H9 (cell line): ENCODE data around the gene CCDC192. TPM values are rescaled to one million over a fixed set of nuclear protein-coding genes. Genes with fewer than 3 reads are reported as not detected.

Experiments
- DNase-seq: peaks from one replicate; pipeline ENCODE4 v3.0.0-alpha.2; 2017
- H2AFZ ChIP-seq: one replicate; pipeline ENCODE4 v1.6.1; 2013; ENCODE audit warnings: mild to moderate bottlenecking, low read length, control low read depth, moderate library complexity
- H2AK5ac ChIP-seq: 2 replicates; pipeline ENCODE4 v1.6.1; 2013; ENCODE audit warnings: low read length, control low read depth, mixed read lengths; ENCODE audit not compliant: insufficient read length
- H2BK120ac ChIP-seq: one replicate; pipeline ENCODE4 v1.6.1; 2013; ENCODE audit warnings: low read depth, mild to moderate bottlenecking, low read length, control low read depth, inconsistent platforms; ENCODE audit not compliant: poor library complexity, severe bottlenecking
- H2BK12ac ChIP-seq: 2 replicates; pipeline ENCODE4 v1.6.1; 2013; ENCODE audit warnings: low read length, control low read depth, mixed read lengths, low read depth; ENCODE audit not compliant: insufficient read length
- H2BK15ac ChIP-seq: 2 replicates; pipeline ENCODE4 v1.6.1; 2013; ENCODE audit warnings: low read depth, low read length, control low read depth
- H2BK20ac ChIP-seq: one replicate; pipeline ENCODE4 v1.6.1; 2013; ENCODE audit warnings: low read depth, mild to moderate bottlenecking, low read length, control low read depth, inconsistent platforms; ENCODE audit not compliant: poor library complexity, severe bottlenecking
- H2BK5ac ChIP-seq: 2 replicates; pipeline ENCODE4 v1.6.1; 2013; ENCODE audit warnings: low read length, control low read depth, mixed read lengths; ENCODE audit not compliant: insufficient read length
- H3K14ac ChIP-seq: 2 replicates; pipeline ENCODE4 v1.6.1; 2013; ENCODE audit warnings: low read length, control low read depth; ENCODE audit not compliant: insufficient read depth
- H3K18ac ChIP-seq: 2 replicates; pipeline ENCODE4 v1.6.1; 2013; ENCODE audit warnings: low read depth, mild to moderate bottlenecking, mixed read lengths, low read length, control low read depth; ENCODE audit not compliant: insufficient read length
- H3K23ac ChIP-seq: 2 replicates; pipeline ENCODE4 v1.6.1; 2013; ENCODE audit warnings: low read length, control low read depth, mixed read lengths, low read depth; ENCODE audit not compliant: insufficient read length
- H3K23me2 ChIP-seq: 2 replicates; pipeline ENCODE4 v1.6.1; 2013; ENCODE audit warnings: low read depth, mild to moderate bottlenecking, mixed read lengths, low read length, control low read depth; ENCODE audit not compliant: insufficient read length, poor library complexity, severe bottlenecking
- H3K27ac ChIP-seq: 2 replicates; pipeline ENCODE4 v1.5.1; 2013; ENCODE audit warnings: low read length, control low read depth, mixed read lengths, low read depth; ENCODE audit not compliant: insufficient read length
- H3K27me3 ChIP-seq: 2 replicates; pipeline ENCODE4 v1.6.1; 2013; ENCODE audit warnings: low read length, control low read depth, inconsistent platforms; ENCODE audit not compliant: insufficient read depth
- H3K4ac ChIP-seq: 2 replicates; pipeline ENCODE4 v1.6.1; 2013; ENCODE audit warnings: low read depth, mild to moderate bottlenecking, control low read depth, inconsistent platforms, low read length, moderate library complexity
- H3K4me1 ChIP-seq: 2 replicates; pipeline ENCODE4 v1.6.1; 2013; ENCODE audit warnings: low read length, control low read depth, inconsistent platforms; ENCODE audit not compliant: insufficient read depth
- H3K4me2 ChIP-seq: 2 replicates; pipeline ENCODE4 v1.6.1; 2013; ENCODE audit warnings: low read length, control low read depth, mixed read lengths; ENCODE audit not compliant: insufficient read length, insufficient read depth
- H3K56ac ChIP-seq: 2 replicates; pipeline ENCODE4 v1.6.1; 2013; ENCODE audit warnings: low read depth, mild to moderate bottlenecking, mixed read lengths, low read length, control low read depth; ENCODE audit not compliant: insufficient read length
- H3K79me1 ChIP-seq: 2 replicates; pipeline ENCODE4 v1.6.1; 2013; ENCODE audit warnings: low read depth, mild to moderate bottlenecking, moderate library complexity, low read length, control low read depth, inconsistent platforms; ENCODE audit not compliant: insufficient read depth, poor library complexity, severe bottlenecking
- H3K79me2 ChIP-seq: 2 replicates; pipeline ENCODE4 v1.6.1; 2013; ENCODE audit warnings: low read length, control low read depth, inconsistent platforms; ENCODE audit not compliant: insufficient read depth
- H3K9ac ChIP-seq: 2 replicates; pipeline ENCODE4 v1.6.1; 2013; ENCODE audit warnings: low read length, control low read depth, mixed read lengths; ENCODE audit not compliant: insufficient read length; ENCODE audit errors: extremely low read depth
- H3K9me3 ChIP-seq: one replicate; pipeline ENCODE4 v1.6.1; 2013; ENCODE audit warnings: low read depth, low read length, inconsistent platforms; ENCODE audit not compliant: control insufficient read depth
- H3T11ph ChIP-seq: one replicate; pipeline ENCODE4 v1.6.1; 2013; ENCODE audit warnings: mild to moderate bottlenecking, low read length, control low read depth, inconsistent platforms
- H4K20me1 ChIP-seq: one replicate; pipeline ENCODE4 v1.6.1; 2013; ENCODE audit not compliant: control insufficient read depth, insufficient read length, insufficient read depth
- H4K5ac ChIP-seq: 2 replicates; pipeline ENCODE4 v1.6.1; 2013; ENCODE audit warnings: low read depth, mild to moderate bottlenecking, mixed read lengths, low read length, control low read depth; ENCODE audit not compliant: insufficient read length
- H4K8ac ChIP-seq: replicated peaks from 2 replicates; pipeline ENCODE4 v1.6.1; 2013; ENCODE audit warnings: low read length, control low read depth, mixed read lengths, low read depth; ENCODE audit not compliant: insufficient read length
- H4K91ac ChIP-seq: 2 replicates; pipeline ENCODE4 v1.6.1; 2013; ENCODE audit warnings: low read depth, mild to moderate bottlenecking, moderate library complexity, mixed read lengths, low read length, control low read depth; ENCODE audit not compliant: insufficient read length
- H3K27ac Mint-ChIP-seq, 3 experiments: 2 replicates in 2 of 3; 3 replicates in 1 of 3; pipeline ENCODE4 v1.8.0; 2020 to 2021; ENCODE audit warnings: mixed read lengths in 3 of 3, mild to moderate bottlenecking in 1 of 3, moderate library complexity in 1 of 3
- H3K27me3 Mint-ChIP-seq: 2 replicates; pipeline ENCODE4 v1.8.0; 2021; ENCODE audit warnings: low read depth, mild to moderate bottlenecking, moderate library complexity, mixed read lengths
- H3K36me3 Mint-ChIP-seq, 3 experiments: 2 replicates in 2 of 3; 3 replicates in 1 of 3; pipeline ENCODE4 v1.8.0; 2020 to 2021; ENCODE audit warnings: low read depth in 3 of 3, mixed read lengths in 3 of 3; ENCODE audit not compliant: insufficient read depth in 1 of 3
- H3K4me1 Mint-ChIP-seq, 2 experiments: 2 replicates each; pipeline ENCODE4 v1.8.0; 2020; ENCODE audit warnings: mixed read lengths in 2 of 2
- H3K4me3 Mint-ChIP-seq, 2 experiments: 2 replicates in 1 of 2; 3 replicates in 1 of 2; pipeline ENCODE4 v1.8.0; 2020 to 2021; ENCODE audit warnings: mild to moderate bottlenecking in 2 of 2, mixed read lengths in 2 of 2, moderate library complexity in 1 of 2
- H3K9me3 Mint-ChIP-seq, 2 experiments: 2 replicates in 1 of 2; 3 replicates in 1 of 2; pipeline ENCODE4 v1.8.0; 2020; ENCODE audit warnings: mild to moderate bottlenecking in 2 of 2, mixed read lengths in 2 of 2, moderate library complexity in 1 of 2
- WGBS: extraction: QIAGEN DNeasy Blood & Tissue Kit; methylation state at CpG from one replicate; pipeline ENCODE4 v1.1.7; 2013; ENCODE audit warnings: missing lambda C conversion rate, low lambda C conversion rate, mixed read lengths; ENCODE audit not compliant: insufficient read length; ENCODE audit errors: extremely low coverage; 5-methylcytosine and 5-hydroxymethylcytosine counted together
- total RNA-seq: library from RNA; stranded (reverse); gene quantifications from 2 replicates; pipeline ENCODE4 v1.2.1, GENCODE V29; 2021
- TF ChIP-seq, protein P1 (sequence below): fragments of 200-600 bp; sonication (generic); conservative IDR thresholded peaks from 3 replicates; pipeline ENCODE4 v1.8.0; 2021; ENCODE audit warnings: antibody characterized with exemption, mild to moderate bottlenecking

Gene CCDC192
- total RNA-seq, 1 experiment from 2014 or later, result not detected

DNA sequence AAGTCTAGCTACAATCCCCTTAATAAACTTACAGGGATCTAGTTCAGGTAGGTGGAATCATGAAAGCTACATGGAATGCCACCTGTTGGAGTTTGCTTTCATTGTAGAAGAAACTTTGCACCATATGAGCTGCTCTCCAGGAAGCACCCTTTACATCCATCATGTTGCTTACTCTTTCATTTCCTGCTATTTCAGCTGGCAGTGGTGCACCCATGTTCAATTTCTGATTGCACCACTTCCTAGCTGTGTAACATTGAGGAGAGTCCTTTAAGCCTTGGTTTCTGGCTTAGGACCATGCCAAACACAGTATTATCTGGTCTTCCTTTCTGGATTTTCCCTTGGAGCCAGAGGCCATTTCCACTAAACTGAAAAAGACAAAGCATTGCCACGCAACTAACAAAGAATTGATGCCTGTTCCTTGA, 257.1 kb downstream of the CCDC192 start:
- H3K9me3 Mint-ChIP-seq, result peaks cover 2 to 3% of the 10 kb centered on the region in 2 experiments; a peak in 2 of 5 replicates
- Histone ChIP-seq H3K9me3 (no peaks in the 10 kb centered on the region), H3K18ac (no peak overlapping the region), H3K27ac (no peak overlapping the region), H3K56ac (no peak overlapping the region), H2BK5ac (no peak overlapping the region), H4K91ac (no peak overlapping the region), H3K27me3 (no peaks in the 10 kb centered on the region), H2BK120ac (no peak overlapping the region), H3K79me1 (no peaks in the 10 kb centered on the region), H4K20me1 (no peaks in the 10 kb centered on the region), H2BK20ac (no peak overlapping the region), H2BK15ac (no peak overlapping the region), H2AK5ac (no peak overlapping the region), H3K9ac (no peak overlapping the region), H2AFZ (no peak overlapping the region), H3K4me1 (no peaks in the 10 kb centered on the region), H4K5ac (no peak overlapping the region), H3T11ph (no peak overlapping the region), H4K8ac (no peak overlapping the region), H3K23me2 (no peaks in the 10 kb centered on the region), H3K4me2 (no peak overlapping the region), H3K23ac (no peak overlapping the region), H3K14ac (no peak overlapping the region), H3K4ac (no peak overlapping the region), H3K79me2 (no peaks in the 10 kb centered on the region), H2BK12ac (no peak overlapping the region)
- H3K4me3 Mint-ChIP-seq, result no peak overlapping the region
- H3K36me3 Mint-ChIP-seq, result 0 out of 7 replicates have a peak, but pooled peaks cover 0 to 4% (median under 1%) of the 10 kb centered on the region in 3 experiments
- no peaks in the 10 kb centered on the region for H3K27me3 Mint-ChIP-seq
- H3K27ac Mint-ChIP-seq, result no peak overlapping the region
- TF ChIP-seq, protein P1, sequence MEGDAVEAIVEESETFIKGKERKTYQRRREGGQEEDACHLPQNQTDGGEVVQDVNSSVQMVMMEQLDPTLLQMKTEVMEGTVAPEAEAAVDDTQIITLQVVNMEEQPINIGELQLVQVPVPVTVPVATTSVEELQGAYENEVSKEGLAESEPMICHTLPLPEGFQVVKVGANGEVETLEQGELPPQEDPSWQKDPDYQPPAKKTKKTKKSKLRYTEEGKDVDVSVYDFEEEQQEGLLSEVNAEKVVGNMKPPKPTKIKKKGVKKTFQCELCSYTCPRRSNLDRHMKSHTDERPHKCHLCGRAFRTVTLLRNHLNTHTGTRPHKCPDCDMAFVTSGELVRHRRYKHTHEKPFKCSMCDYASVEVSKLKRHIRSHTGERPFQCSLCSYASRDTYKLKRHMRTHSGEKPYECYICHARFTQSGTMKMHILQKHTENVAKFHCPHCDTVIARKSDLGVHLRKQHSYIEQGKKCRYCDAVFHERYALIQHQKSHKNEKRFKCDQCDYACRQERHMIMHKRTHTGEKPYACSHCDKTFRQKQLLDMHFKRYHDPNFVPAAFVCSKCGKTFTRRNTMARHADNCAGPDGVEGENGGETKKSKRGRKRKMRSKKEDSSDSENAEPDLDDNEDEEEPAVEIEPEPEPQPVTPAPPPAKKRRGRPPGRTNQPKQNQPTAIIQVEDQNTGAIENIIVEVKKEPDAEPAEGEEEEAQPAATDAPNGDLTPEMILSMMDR, result no peak
- peaks cover 11 to 13% of the 10 kb centered on the region in 2 experiments for H3K4me1 Mint-ChIP-seq
- no peak for DNase-seq
- WGBS, result no CpG with 5 or more reads among the region's 1 CpG
